Endodermal cell (in vitro differentiated cells): Measurements from ENCODE around the gene BMF. TPM values are rescaled to one million over a fixed set of nuclear protein-coding genes. Genes with fewer than 3 reads are reported as not detected.

ENCODE experiments used
- DNase-seq: peaks from one replicate; pipeline ENCODE4 v3.0.0-alpha.2; 2017
- H3K27ac ChIP-seq: 2 replicates; pipeline ENCODE4 v1.5.1; 2013; ENCODE audit warnings: mild to moderate bottlenecking, low read depth, low read length, moderate library complexity
- H3K27me3 ChIP-seq: 2 replicates; pipeline ENCODE4 v1.6.1; 2013; ENCODE audit warnings: mild to moderate bottlenecking, low read length, moderate library complexity; ENCODE audit not compliant: insufficient read depth, control insufficient read depth, poor library complexity, severe bottlenecking
- H3K36me3 ChIP-seq: 2 replicates; pipeline ENCODE4 v1.7.0; 2013; ENCODE audit warnings: mild to moderate bottlenecking, low read length, moderate library complexity; ENCODE audit not compliant: control insufficient read depth, insufficient read depth
- H3K4me1 ChIP-seq: one replicate; pipeline ENCODE4 v1.7.0; 2013; ENCODE audit warnings: low read length; ENCODE audit not compliant: control insufficient read depth, insufficient read depth
- H3K4me3 ChIP-seq: 2 replicates; pipeline ENCODE4 v1.5.1; 2013; ENCODE audit warnings: mild to moderate bottlenecking, low read length, moderate library complexity
- H3K9ac ChIP-seq: 2 replicates; pipeline ENCODE4 v1.6.1; 2013; ENCODE audit warnings: mild to moderate bottlenecking, low read length, moderate library complexity; ENCODE audit not compliant: poor library complexity, severe bottlenecking; ENCODE audit errors: extremely low read depth
- H3K9me3 ChIP-seq: 2 replicates; pipeline ENCODE4 v1.6.1; 2013; ENCODE audit warnings: mild to moderate bottlenecking, low read length, moderate library complexity; ENCODE audit not compliant: control insufficient read depth
- H3K27ac Mint-ChIP-seq: 2 replicates; pipeline ENCODE4 v1.8.0; 2020; ENCODE audit warnings: mixed read lengths
- H3K27me3 Mint-ChIP-seq: 2 replicates; pipeline ENCODE4 v1.8.0; 2021; ENCODE audit warnings: mild to moderate bottlenecking, mixed read lengths; ENCODE audit not compliant: insufficient read depth
- H3K36me3 Mint-ChIP-seq: 2 replicates; pipeline ENCODE4 v1.8.0; 2020; ENCODE audit warnings: low read depth, mixed read lengths
- H3K4me1 Mint-ChIP-seq: 2 replicates; pipeline ENCODE4 v1.8.0; 2020; ENCODE audit warnings: mixed read lengths
- H3K4me3 Mint-ChIP-seq: 2 replicates; pipeline ENCODE4 v1.8.0; 2020; ENCODE audit warnings: mild to moderate bottlenecking, moderate library complexity, mixed read lengths
- H3K9me3 Mint-ChIP-seq: 2 replicates; pipeline ENCODE4 v1.8.0; 2020; ENCODE audit warnings: mild to moderate bottlenecking, mixed read lengths
- WGBS, 2 experiments: methylation state at CpG; one replicate each; pipeline versions ENCODE4 v1.1.5 to v1.1.7; 2013; ENCODE audit warnings: missing lambda C conversion rate in 2 of 2, mixed read lengths in 1 of 2; ENCODE audit not compliant: insufficient coverage in 1 of 2, insufficient read length in 1 of 2; 5-methylcytosine and 5-hydroxymethylcytosine counted together
- total RNA-seq, 2 donors: library from RNA; stranded (reverse); fragmentation: NEBNext Ultra II Directional in 1 of 2; extraction: Animal tissue kit (Norgen Biotek cat#: 25700) in 1 of 2; gene quantifications; 2 replicates in 1 of 2; 3 replicates in 1 of 2; pipeline ENCODE4 v1.2.1, GENCODE V29; 2021
- TF ChIP-seq, protein P1 (sequence below): fragments of 200-600 bp; sonication (generic); conservative IDR thresholded peaks from 2 replicates; pipeline ENCODE4 v1.5.0; 2021; ENCODE audit warnings: antibody characterized with exemption, mild to moderate bottlenecking

BMF gene
- total RNA-seq, 2 donors from 2014 or later: 48.3 to 53.5 TPM

GRCh38 chr15:40038638-40039543 is 69.8 kb downstream of the BMF start, which contains the start of gene SRP14:
Gene SRP14 (minus strand): TSS chr15:40039181. CDS start chr15:40039116, 65 bp downstream.
- H3K9ac ChIP-seq: peak within 1 kb of the TSS; percentile 99
- H3K9me3 ChIP-seq: no peaks in the 10 kb centered on the region
- H3K4me1 Mint-ChIP-seq: peaks cover 11% of the 10 kb centered on the region
- no peaks in the 10 kb centered on the region for H3K27me3 ChIP-seq
- H3K4me3 ChIP-seq: peak within 1 kb of the TSS; percentile 100
- H3K4me1 ChIP-seq: peaks cover 3% of the 10 kb centered on the region
- no peaks in the 10 kb centered on the region for H3K9me3 Mint-ChIP-seq
- H3K27ac Mint-ChIP-seq: peak within 1 kb of the TSS; percentile 97
- H3K36me3 ChIP-seq: peaks cover 42% of the 10 kb centered on the region
- peak within 1 kb of the TSS; percentile 89 for H3K27ac ChIP-seq
- peak within 1 kb of the TSS; percentile 99 for H3K4me3 Mint-ChIP-seq
- peaks cover 40% of the 10 kb centered on the region for H3K36me3 Mint-ChIP-seq
- 1% methylated on average over 35 to 59 of the region's 59 CpGs for WGBS, 2 experiments
- TF ChIP-seq, protein P1, sequence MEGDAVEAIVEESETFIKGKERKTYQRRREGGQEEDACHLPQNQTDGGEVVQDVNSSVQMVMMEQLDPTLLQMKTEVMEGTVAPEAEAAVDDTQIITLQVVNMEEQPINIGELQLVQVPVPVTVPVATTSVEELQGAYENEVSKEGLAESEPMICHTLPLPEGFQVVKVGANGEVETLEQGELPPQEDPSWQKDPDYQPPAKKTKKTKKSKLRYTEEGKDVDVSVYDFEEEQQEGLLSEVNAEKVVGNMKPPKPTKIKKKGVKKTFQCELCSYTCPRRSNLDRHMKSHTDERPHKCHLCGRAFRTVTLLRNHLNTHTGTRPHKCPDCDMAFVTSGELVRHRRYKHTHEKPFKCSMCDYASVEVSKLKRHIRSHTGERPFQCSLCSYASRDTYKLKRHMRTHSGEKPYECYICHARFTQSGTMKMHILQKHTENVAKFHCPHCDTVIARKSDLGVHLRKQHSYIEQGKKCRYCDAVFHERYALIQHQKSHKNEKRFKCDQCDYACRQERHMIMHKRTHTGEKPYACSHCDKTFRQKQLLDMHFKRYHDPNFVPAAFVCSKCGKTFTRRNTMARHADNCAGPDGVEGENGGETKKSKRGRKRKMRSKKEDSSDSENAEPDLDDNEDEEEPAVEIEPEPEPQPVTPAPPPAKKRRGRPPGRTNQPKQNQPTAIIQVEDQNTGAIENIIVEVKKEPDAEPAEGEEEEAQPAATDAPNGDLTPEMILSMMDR: peak; percentile 47
- peak; percentile 98 for DNase-seq
- H3K27me3 Mint-ChIP-seq: no peaks in the 10 kb centered on the region

- WGBS, 2 experiments: 2% methylated on average over 14 to 18 of the region's 18 CpGs
- H3K36me3 Mint-ChIP-seq: peaks cover 40% of the 10 kb centered on the region
- peak overlapping the region; percentile 99 for H3K9ac ChIP-seq
- peak overlapping the region; percentile 97 for H3K27ac Mint-ChIP-seq
- H3K4me3 Mint-ChIP-seq: peak overlapping the region; percentile 99
- no peak for DNase-seq
- H3K4me1 Mint-ChIP-seq: peaks cover 11% of the 10 kb centered on the region
- H3K27me3 Mint-ChIP-seq: no peaks in the 10 kb centered on the region
- H3K36me3 ChIP-seq: peaks cover 47% of the 10 kb centered on the region
- TF ChIP-seq, protein P1: no peak
- H3K4me1 ChIP-seq: peaks cover 3% of the 10 kb centered on the region
- no peaks in the 10 kb centered on the region for H3K9me3 Mint-ChIP-seq
- H3K9me3 ChIP-seq: no peaks in the 10 kb centered on the region
- peak overlapping the region; percentile 89 for H3K27ac ChIP-seq
- no peaks in the 10 kb centered on the region for H3K27me3 ChIP-seq
- peak overlapping the region; percentile 100 for H3K4me3 ChIP-seq
Observed at GRCh38 chr15:40038275-40038637, 70.4 kb downstream of the BMF start.

Other genes starting within 250 kb of the BMF start
- gene GPR176, start 188.6 kb downstream of the BMF start, total RNA-seq: 10 to 100 TPM; 26.0 to 31.1 TPM
- gene EIF2AK4, start 174.8 kb downstream of the BMF start, total RNA-seq: 10 to 100 TPM; 44.0 to 55.6 TPM
- 100 to 1,000 TPM; 237 to 293 TPM for gene SRP14, start 69.7 kb downstream of the BMF start, total RNA-seq
- gene BUB1B, start 52.2 kb upstream of the BMF start, total RNA-seq: 100 to 1,000 TPM in 1 of 2 donors, 10 to 100 TPM in 1; 58.6 to 108 TPM
- gene PAK6, start 130.2 kb upstream of the BMF start, total RNA-seq: 1 to 10 TPM; 7.7 to 9.1 TPM
- gene ANKRD63, start 174.2 kb upstream of the BMF start, total RNA-seq: not detected
- 1 to 10 TPM; 4.4 to 5.3 TPM for gene PLCB2, start 199.1 kb upstream of the BMF start, total RNA-seq
- 1 to 10 TPM; 4.6 to 8.6 TPM for gene INAFM2, start 214.8 kb upstream of the BMF start, total RNA-seq
- gene CCDC9B, start 232.1 kb upstream of the BMF start, total RNA-seq: under 1 TPM; 0.15 to 0.42 TPM
- gene PHGR1, start 242.2 kb upstream of the BMF start, total RNA-seq: not detected
- under 1 TPM; 0.04 to 0.40 TPM for gene DISP2, start 249.3 kb upstream of the BMF start, total RNA-seq